Measurements from ENCODE around the gene TBL3. TPM values are rescaled to one million over a fixed set of nuclear protein-coding genes. Genes with fewer than 3 reads are reported as not detected.

The TBL3 gene
- total and polyA plus RNA-seq, 3 donors from 2014 or later: 77.1 to 109 (median 83.4) TPM

DNA sequence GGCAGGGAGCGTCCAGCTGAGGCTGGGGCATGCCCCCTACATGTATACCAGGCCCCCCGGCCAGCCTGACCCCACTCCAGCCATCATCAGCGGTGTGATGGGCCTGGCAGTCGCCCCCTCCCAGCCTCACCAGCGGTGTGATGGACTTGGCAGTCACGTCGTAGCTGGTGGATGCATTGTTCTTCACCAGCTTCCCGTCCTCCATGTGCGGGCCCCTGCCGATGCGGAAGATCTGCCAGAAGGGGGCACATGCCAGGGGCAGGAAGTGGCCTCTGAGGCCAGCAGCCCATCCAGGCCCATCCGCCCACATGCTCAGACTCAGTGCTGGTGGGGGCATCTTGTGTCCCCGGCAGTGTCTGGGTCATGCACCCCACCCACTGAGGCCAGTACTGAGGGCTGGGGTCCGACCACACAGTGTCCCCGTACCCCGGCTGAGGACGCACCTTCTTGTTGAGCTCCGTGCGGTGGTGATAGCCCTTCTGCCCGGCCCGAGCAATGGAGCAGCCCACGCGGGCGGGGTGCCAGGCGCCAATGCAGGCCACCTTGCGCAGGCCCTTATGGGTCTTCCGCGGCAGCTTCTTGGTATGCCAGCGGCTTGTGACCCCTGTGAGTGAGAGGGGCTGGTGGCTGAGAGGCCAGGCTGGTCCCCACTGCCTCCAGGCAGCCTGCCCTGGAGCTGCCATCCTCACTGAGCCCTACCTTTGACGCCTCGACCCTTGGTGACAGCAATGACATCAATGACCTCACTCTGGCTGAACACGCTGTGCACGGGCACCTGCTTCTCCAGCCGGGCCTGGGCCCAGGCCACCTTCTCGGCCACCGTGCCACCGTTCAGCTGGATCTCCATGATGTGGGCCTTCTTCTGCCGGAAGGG is 25.1 kb upstream of the TBL3 start:
- 80 to 89% methylated on average over 14 to 35 of the region's 38 CpGs for WGBS, 2 donors
- Histone ChIP-seq H3K4me3 (no peak overlapping the region), H3K27ac (no peak overlapping the region), H3K27me3 (no peaks in the 10 kb centered on the region), H3K36me3 (ENCODE audit: low read depth, missing control alignments) (no peaks in the 10 kb centered on the region), H3K9me3 (no peaks in the 10 kb centered on the region), H3K4me1 (peaks cover 14% of the 10 kb centered on the region)
- no peak for TF ChIP-seq POLR2A (IDR thresholded peaks at IDR 0.05)
- TF ChIP-seq CTCF (IDR thresholded peaks at IDR 0.05): no peak
- no peak for DNase-seq
- intact Hi-C loops (cut with DNase I; ENCODE audit: low total_unique reads): no loop called here

DNA sequence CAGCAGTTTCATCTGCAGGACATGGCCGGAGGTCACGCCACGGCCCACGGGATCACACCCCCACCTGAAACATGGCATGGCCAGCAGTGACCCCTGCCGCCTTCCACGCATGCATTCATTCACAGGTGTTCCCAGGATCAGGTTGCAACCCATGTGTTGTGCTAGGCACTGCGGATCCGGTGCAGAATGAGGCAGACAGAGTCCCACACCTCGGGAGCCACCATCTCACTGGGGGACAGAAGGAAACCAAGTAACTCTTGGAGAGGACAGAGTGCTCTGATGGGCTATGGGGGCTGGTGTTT is 24.5 kb upstream of the TBL3 start:
- Histone ChIP-seq H3K27ac (no peak overlapping the region), H3K4me1 (peaks cover 8% of the 10 kb centered on the region), H3K9me3 (no peaks in the 10 kb centered on the region), H3K4me3 (no peak overlapping the region), H3K36me3 (ENCODE audit: low read depth, missing control alignments) (no peaks in the 10 kb centered on the region), H3K27me3 (no peaks in the 10 kb centered on the region)
- TF ChIP-seq CTCF (IDR thresholded peaks at IDR 0.05) (no peak), POLR2A (IDR thresholded peaks at IDR 0.05) (no peak)
- DNase-seq: no peak
- WGBS, 2 donors: 85 to 86% methylated on average over 9 of the region's 9 CpGs
- intact Hi-C loops (cut with DNase I; ENCODE audit: low total_unique reads): no loop called here

DNA sequence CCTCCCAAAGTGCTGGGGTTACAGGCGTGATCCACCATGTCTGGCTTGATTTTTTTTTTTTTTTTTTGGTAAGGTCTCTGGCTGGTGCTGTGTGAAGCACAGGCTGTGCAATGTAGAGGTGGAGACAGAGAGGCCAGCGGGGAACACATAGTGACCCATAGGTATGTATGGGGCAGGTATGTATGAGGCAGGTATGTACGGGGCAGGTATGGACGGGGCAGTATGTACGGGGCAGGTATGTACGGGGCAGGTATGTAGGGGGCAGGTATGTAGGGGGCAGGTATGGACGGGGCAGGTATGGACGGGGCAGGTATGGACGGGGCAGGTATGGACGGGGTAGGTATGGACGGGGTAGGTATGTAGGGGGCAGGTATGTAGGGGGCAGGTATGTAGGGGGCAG is 22.3 kb upstream of the TBL3 start:
- TF ChIP-seq CTCF (IDR thresholded peaks at IDR 0.05) (no peak), POLR2A (IDR thresholded peaks at IDR 0.05) (no peak)
- no peak for DNase-seq
- H3K27me3 ChIP-seq: no peaks in the 10 kb centered on the region
- no peaks in the 10 kb centered on the region for H3K4me1 ChIP-seq
- no peak overlapping the region for H3K27ac ChIP-seq
- WGBS, 2 donors: 91 to 94% methylated on average over 11 of the region's 11 CpGs
- H3K9me3 ChIP-seq: no peaks in the 10 kb centered on the region
- no peak overlapping the region for H3K4me3 ChIP-seq
- H3K36me3 ChIP-seq (ENCODE audit: low read depth, missing control alignments): no peaks in the 10 kb centered on the region
- intact Hi-C loops (cut with DNase I; ENCODE audit: low total_unique reads): no loop called here

DNA sequence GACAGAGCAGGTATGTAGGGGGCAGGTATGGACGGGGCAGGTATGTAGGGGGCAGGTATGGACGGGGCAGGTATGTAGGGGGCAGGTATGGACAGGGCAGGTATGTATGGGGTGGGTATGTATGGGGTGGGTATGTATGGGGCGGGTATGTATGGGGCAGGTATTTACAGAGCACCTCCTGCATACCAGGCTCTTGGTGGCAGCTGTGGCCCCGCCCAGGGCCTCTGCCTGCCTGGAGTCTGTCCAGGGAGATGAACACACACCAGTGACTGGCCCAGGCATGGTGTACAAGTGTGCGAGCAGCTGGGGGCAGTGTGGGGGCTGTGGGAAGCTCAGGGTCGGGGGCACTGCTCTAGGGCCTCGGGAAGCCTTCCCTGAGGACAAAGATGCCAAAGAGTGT is 21.8 kb upstream of the TBL3 start:
- DNase-seq: no peak
- H3K4me1 ChIP-seq: no peaks in the 10 kb centered on the region
- H3K36me3 ChIP-seq (ENCODE audit: low read depth, missing control alignments): no peaks in the 10 kb centered on the region
- no peak overlapping the region for H3K27ac ChIP-seq
- no peaks in the 10 kb centered on the region for H3K27me3 ChIP-seq
- WGBS, 2 donors: 69 to 73% methylated on average over 7 of the region's 7 CpGs
- intact Hi-C loops (cut with DNase I; ENCODE audit: low total_unique reads): no loop called here
- no peak for TF ChIP-seq CTCF (IDR thresholded peaks at IDR 0.05)
- TF ChIP-seq POLR2A (IDR thresholded peaks at IDR 0.05): no peak
- no peaks in the 10 kb centered on the region for H3K9me3 ChIP-seq
- no peak overlapping the region for H3K4me3 ChIP-seq

DNA sequence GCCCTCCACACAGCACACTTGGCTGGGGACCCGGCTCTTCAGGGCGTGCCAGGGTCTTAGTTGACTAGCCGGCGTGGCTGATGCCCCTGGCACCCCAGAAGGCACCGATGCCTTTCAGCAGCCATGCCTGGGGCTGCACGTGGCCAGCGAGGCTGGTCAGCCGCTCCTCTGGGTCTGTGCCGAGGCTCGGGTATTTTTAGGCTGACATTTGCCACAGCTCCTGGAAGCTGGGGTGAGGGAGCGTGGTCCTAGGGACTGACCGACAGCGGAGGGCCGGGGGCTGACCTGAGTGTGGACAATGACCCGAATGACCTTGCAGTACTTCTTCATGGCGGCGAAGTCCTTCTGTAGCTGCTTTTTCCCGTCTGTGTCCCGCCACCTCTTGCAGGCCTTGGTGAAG is 21.3 kb upstream of the TBL3 start:
- 80 to 86% methylated on average over 2 to 19 of the region's 19 CpGs for WGBS, 2 donors
- intact Hi-C loops (cut with DNase I; ENCODE audit: low total_unique reads): no loop called here
- Histone ChIP-seq H3K9me3 (no peaks in the 10 kb centered on the region), H3K36me3 (ENCODE audit: low read depth, missing control alignments) (no peaks in the 10 kb centered on the region), H3K27ac (no peak overlapping the region), H3K27me3 (no peaks in the 10 kb centered on the region), H3K4me1 (no peaks in the 10 kb centered on the region), H3K4me3 (no peak overlapping the region)
- DNase-seq: no peak
- TF ChIP-seq POLR2A (IDR thresholded peaks at IDR 0.05) (no peak), CTCF (IDR thresholded peaks at IDR 0.05) (no peak)
